Ramos (cell line): ENCODE data around the gene GPR157.
"Not testable (repeated sequence)": the region's sequence is repeated elsewhere in the genome, so short reads cannot be mapped to it uniquely, and the experiment has no call there.

Experiments used
- in situ Hi-C: fragments of 300-500 bp; cut with MboI; formaldehyde crosslinking; loops from one replicate; pipeline ENCODE4 v1.14.3; 2022; ENCODE audit warnings: low sequenced_read_pairs; ENCODE audit not compliant: unreplicated experiment

The GPR157 gene

DNA sequence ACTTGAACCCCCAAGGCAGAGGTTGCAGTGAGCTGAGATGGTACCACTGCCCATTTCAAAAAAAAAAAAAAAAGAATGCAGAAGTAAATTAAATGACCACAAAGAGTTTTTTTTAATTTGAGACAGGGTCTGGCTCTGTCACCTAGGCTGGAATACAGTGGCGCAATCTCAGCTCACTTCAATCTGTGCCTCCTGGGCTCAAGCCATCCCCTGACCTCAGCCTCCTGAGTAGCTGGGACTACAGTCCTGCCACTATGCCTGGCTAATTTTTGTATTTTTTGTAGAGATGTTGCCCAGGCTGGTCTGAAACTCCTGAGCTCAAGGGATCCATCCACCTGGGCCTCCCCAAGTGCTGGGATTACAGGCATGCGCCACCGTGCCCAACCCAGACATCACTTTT lies 20.2 kb upstream of the GPR157 start:
- in situ Hi-C loops, result loop anchor here (25.0 kb wide), 1 partner anchor 338 kb away; no protein-coding TSS in a partner anchor

DNA sequence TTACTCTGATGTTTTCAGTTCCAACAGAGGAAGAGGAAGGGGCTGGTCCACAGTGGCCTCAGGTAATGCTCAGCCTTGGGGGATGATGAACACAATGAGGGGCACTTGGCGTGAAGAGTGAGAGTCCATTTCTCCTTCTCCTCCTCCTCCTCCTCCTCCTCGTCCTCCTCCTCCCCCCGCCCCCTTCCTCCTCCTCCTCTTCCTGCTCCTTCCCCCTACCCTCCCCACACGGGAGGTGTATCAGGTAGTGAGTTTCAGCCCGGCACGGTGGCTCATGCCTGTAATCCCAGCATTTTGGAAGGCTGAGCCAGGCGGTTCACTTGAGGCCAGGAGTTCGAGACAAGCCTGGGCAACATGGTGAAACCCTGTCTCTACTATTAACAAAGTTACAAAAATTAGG lies 17.3 kb upstream of the GPR157 start:
- in situ Hi-C loops, result loop anchor here (25.0 kb wide), 1 partner anchor 341 kb away; no protein-coding TSS in a partner anchor

DNA sequence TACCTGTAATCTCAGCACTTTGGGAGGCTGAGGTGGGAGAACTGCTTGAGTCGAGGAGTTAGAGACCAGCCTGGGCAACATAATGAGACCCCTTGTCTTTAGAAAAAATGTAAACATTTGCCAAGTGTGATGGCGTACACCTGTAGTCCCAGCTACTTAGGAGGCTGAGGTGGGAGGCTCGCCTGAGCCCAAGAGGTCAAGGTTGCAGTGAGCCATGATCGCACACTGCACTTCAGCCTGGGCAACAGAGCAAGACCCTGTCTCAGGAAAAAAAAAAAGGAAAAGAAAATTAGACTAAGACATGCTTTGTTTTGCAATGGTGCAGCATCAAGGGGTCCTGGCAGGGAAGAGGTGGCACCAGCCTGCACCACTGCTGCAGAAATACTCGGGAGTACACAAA lies 16.8 kb upstream of the GPR157 start:
- in situ Hi-C loops, result loop anchor here (25.0 kb wide), 1 partner anchor 342 kb away; no protein-coding TSS in a partner anchor

DNA sequence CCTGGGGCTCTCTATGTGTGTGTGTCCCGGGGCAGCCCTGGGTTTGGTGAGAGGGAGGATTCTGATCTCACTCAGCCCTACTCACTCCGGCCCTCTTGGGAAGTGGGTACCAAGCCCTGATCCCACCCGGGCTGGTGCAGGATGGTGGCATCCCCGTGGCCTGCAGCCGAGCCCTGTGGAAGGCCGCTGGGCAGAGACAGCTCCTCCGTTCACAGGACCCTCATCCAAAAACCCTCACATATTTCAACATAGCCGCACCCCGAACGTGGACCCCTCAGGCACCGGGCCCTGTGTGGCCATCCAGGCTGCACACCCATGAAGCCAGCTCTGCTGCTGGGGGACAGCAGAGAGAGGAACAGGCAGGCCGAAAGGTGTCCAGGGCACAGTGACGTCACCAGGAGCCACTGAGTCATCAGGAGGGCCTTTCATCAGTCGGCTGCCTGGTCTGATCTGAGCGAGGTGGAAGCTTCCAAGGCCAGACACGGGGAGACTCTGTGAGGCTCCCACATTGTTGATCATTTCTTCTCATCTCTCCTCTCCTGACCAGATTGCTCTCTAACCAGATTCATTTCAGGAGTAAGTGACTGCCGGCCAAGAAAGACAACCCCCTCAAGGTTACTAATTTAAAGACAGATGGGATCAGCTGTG lies 16.2 kb upstream of the GPR157 start:
- in situ Hi-C loops, result loop anchor here (25.0 kb wide), 1 partner anchor 342 kb away; no protein-coding TSS in a partner anchor

DNA sequence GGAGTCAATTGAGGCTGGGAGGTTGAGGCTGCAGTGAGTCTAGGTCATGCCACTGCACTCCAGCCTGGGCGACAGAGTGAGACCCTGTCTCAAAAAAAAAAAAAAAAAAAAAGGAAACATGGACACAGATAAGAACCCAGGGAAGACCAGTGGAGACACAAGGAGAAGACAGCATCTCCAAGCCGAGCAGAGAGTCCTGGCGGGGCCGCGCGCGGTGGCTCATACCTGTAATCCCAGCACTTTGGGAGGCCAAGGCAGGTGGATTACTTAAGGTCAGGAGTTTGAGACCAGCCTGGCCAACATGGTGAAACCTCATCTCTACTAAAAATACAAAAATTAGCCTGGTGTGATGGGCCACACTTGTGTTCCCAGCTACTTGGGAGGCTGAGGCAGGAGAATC lies 15.6 kb upstream of the GPR157 start:
- in situ Hi-C loops, result loop anchor here (25.0 kb wide), 1 partner anchor 343 kb away; no protein-coding TSS in a partner anchor

DNA sequence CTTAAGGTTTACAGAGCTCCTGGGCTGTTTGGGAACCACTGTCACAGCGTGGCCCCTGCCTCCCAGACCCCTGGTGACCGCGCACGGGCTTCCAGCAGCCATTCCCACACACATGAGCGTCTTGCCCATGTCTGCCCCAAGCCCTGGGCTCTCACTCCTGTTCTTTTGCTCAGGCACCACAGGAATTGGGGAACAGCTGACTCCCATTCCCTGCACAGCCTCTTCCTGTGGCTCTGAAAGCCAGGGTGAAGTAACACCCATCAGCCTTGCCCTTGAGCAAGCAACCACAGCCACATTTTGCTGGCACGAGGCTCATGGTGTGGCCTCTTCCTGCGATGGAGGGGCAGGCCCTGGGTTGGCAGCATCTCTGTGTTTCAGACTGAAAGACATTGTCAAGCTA lies 14.3 kb upstream of the GPR157 start:
- in situ Hi-C loops, result loop anchor here (25.0 kb wide), 1 partner anchor 344 kb away; no protein-coding TSS in a partner anchor

DNA sequence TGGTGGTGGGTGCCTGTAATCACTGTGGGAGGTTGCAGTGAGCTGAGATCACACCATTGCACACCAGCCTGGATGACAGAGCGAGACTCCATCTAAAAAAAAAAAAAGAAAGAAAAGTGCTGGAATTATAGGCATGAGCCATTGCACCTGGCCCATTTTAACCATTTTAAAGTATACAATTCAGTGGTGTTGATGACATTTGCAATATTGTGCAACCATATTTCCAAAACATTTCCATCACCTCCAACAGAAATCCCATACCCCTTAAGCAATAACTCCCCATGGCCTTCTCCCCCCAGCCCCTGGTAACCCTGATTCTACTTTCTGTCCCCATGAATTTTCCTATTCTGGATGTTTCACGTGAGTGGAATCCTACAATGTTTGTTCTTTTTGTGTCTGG lies 11.0 kb upstream of the GPR157 start:
- in situ Hi-C loops, result loop anchor here (25.0 kb wide), 1 partner anchor 347 kb away; no protein-coding TSS in a partner anchor

DNA sequence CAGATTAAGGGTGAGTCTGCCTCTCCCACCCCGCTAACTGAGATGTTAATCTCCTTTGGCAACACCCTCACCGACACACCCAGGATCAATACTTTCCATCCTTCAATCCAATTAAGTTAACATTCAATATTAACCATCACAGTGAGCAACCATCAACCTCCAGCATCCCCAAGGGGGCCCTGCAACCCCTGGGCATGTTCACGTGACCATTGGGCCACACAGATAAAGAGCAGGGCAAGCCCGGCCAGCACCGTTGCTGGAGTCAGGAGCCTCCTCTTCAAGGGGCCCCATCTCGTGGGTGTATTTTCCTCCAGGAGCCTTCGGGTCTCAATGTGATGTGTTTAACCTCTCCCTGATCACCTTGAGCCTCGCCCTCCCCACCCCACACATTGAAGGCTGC lies 8.0 kb upstream of the GPR157 start:
- in situ Hi-C loops, result loop anchor here (25.0 kb wide), 1 partner anchor 350 kb away; no protein-coding TSS in a partner anchor

DNA sequence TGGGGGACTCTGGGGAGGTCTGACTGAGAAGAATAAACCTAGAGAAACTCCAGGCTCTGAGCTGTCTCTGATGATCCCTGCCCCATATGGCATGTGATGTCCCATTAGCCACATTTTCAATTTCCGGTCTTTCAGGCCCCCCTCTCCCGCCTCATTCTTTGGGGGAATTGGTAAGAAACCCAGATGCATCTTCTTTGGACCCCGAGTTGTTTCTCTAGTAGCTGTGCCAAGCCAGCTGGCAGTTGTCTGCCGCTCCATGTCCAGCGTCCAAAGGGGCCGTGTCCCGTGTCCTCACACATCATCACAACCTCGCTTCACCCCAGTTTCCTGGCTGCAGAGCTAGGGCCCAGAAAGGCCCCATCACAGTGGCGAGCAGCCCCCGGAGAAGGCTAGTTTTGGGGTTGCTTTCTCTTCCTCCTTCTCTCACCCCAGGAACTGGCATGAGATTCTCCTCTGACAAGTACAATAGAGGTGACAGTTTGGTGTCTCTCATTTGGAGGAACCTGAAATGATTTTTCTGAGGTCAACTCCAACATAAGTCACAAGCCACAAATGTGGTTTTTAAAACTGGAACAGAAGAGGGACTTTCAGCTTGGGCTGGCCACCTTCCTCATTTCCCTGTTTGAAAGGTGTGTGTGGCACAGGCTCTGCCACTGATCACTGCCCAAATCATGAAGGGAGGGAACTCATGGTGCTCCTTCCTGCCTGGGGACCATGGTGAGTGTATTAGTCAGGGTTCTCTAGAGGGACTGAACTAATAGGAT lies 6.4 kb upstream of the GPR157 start:
- in situ Hi-C loops, result loop anchor here (25.0 kb wide), 1 partner anchor 352 kb away; no protein-coding TSS in a partner anchor

DNA sequence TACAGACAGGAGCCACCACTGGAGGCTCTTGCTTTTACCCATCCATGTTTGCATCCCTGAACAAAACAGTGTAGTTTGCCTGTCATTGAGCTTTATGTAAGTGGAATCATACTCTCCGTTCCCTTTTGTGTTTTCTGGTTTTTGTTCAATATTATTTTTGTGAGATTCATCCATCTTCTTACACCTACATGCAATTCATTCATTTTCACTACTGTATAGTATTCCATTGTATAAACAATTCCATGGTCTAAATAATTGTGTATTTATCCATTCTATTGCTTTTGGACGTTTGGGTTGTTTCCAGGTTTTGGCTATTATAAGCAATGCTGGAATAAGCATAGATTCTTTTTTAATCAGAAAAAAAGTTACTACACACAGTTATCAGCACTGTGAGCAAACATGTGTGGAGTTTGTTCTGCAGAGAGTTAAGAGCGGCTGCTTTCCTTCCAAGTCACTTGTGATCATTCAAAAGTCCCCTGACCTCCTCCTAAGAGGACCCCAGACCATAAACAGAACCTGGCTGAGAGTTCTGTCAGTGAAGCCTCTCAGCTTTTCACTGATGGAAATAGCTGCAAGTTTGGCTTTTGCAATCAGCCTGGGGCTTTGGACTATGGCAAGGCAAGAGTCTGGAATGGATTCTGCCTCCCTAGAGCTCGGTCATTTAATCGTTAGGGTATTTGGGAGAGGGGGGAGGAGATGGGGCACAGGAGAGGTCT lies 5.1 kb upstream of the GPR157 start:
- in situ Hi-C loops, result loop anchor here (25.0 kb wide), 1 partner anchor 353 kb away; no protein-coding TSS in a partner anchor

DNA sequence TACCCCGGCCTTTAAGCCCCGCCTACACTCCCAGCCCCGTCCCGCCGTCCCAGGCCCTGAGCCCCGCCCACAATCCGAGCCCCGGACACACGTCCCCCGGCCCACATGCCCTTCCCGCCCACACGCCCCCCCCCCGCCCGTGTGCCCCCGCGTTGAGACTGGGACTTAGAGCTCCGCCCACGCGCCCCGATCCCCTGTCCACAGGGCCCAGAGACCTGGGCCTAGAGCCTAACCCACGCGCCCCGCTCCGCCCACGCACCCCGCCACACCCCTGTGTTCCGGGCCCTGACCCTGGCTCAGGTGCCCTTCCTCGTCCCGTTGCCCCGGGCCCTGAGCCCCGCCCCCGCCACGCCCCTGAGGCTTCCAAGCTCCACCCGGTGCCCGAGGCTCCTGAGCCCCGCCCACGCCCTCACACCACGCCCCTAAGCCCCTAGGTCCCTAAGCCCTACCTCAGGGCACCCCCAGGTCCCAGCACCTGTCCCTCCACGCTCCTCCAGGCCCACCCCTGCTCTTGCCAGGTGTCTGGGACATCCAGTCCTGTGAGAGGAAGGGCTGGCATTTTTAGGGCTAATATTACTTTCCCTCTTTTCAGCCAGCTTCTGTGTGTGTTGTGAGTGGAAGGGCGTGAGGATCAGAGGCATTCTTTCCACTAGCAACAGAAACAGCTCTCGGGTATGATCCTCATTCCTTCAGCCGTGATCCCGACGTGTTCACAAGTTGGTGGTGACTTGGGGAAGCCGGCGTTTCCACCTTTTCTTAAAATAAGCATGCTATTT lies 552 bp upstream of the GPR157 start:
- in situ Hi-C loops, result loop anchor here (25.0 kb wide), 1 partner anchor 358 kb away; no protein-coding TSS in a partner anchor

DNA sequence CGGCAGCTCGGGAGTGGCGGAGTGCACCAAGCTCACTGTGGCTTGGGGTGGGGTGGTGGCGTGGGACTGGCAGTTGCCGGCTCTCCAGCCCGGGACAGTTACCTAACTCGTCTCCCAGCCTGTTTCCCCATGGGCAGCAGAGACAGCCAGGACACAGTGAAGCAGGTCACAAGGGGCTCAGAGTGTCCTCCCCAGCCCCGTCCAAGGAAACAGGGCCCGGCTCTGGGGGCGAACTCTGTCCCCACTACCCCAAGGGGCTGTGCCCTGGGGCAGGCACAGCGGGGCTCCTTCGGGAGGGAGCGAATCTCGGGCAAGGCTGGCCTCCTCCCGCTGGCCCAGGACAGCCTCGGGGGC lies 759 bp downstream of the GPR157 start:
- in situ Hi-C loops, result loop anchor here (25.0 kb wide), 1 partner anchor 359 kb away; no protein-coding TSS in a partner anchor

DNA sequence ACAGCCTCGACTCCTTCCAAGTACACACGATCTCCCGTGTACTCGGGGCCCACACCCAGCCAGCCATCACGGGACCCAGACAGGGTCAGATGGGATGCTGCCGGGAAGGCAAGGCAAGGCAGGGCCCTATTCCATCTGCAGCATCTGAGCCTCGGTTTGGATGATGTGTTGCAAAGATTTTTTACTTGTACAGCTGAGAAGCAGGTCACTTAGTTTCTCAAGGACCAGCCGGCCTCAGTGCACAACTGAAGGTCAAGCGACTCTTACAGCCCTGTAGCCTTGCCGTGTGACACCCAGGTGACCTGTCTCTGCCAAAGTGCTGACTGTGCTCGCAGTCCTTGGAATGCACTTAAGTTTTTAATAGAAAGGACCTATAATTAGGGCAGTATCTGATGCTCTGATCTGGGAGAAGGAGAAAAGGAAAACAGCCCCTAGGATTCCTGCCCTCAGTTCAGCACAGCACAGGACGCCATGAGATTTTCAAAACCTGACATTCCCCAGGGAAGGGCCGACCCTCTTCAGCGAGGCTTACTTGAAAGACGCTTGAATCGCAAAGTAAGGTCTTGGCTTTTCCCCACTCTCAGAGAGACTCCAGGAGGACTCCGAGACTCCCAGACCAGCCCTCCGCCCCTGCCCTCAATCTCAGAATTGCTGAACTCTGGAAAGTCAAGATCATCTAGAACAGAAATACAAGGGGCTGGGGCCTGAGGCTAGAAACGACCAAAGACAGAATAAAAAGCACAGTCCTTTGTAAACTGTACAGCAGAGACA lies 1.3 kb downstream of the GPR157 start:
- in situ Hi-C loops, result loop anchor here (25.0 kb wide), 1 partner anchor 360 kb away; no protein-coding TSS in a partner anchor

DNA sequence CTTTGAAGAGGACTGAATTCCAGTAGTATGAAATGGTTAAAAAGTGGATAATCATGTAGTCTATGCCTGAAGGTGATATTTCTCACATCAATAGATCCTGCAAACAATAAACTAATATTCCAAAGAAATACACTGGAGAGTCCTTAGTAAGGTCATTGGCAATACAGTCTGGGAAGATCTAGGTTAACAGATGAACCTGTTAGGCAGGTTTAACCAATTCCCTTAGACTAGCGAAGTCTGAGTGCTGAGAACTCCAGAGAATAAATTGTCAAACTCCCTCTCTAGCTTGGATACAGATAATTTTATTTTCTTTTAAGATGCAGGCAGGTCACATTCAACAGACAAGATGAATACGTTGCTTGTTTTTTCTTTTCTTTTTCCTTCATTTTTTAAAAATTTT lies 2.4 kb downstream of the GPR157 start:
- in situ Hi-C loops, result loop anchor here (25.0 kb wide), 1 partner anchor 361 kb away; no protein-coding TSS in a partner anchor

DNA sequence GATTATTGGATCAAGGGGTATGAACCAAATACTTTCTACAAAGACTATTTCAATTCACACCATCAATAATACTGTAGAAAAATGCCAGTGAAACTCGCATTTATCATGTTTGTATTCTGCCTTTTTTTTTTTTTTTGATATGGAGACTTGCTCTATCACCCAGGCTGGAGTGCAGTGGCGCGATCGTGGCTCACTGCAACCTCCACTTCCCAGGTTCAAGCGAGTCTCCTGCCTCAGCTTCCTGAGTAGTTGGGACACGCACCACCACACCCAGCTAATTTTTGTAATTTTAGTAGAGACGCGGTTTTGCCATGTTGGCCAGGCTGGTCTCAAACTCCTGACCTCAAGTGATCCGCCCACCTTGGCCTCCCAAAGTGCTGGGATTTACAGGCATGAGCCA lies 3.1 kb downstream of the GPR157 start:
- in situ Hi-C loops, result loop anchor here (25.0 kb wide), 1 partner anchor 361 kb away; no protein-coding TSS in a partner anchor

DNA sequence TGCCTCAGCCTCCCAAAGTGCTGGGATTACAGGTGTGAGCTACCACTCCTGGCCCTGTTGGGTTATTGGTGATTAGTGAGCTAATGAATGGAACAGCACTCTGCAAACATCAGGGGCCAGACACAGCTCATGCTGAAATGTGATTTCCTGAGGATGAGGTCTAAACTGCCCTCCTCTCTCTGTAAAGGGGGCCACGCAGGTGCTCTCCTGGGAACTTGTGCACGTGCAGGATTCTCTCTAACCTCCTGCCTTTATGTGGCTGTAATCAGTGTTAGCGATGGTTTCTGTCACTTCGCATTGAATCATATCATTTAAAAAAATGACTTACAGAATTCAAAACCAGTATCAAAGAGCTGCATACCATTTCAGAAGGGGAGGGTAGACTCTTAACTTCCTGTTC lies 3.6 kb downstream of the GPR157 start:
- in situ Hi-C loops, result loop anchor here (25.0 kb wide), 1 partner anchor 362 kb away; no protein-coding TSS in a partner anchor

DNA sequence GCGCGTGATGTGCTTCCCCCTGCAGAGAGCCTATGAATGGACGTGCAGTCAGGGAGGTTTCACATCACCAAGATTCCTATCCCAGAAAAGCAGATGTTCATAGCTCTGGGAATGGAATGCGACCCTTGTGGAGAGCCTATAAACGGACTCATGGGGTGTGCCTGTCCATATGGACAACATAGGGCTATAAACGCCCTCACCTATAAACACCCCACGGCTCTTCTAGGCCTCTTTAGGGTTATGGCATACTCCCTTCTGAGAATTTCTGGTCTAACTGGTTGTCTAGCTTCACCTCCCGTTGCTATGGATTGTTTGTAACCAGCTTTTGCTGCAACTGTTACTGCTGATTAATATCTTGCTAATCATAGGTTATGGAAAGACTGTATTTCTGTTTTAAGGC lies 4.5 kb downstream of the GPR157 start:
- in situ Hi-C loops, result not testable (repeated sequence)

DNA sequence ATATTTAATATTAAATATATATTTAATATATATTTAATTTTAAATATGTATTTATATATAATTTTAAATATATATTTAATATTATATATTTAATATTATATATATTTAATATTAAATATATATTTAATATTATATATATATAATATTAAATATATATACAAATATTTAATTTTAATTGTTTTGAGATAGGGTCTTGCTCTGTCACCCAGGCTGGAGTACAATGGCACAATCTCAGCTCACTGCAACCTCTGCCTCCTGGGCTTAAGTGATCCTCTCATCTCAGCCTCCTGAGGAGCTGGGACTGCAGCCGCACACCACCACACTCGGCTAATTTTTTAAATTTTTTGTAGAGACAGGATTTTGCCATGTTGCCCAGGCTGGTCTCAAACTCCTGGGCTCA lies 5.2 kb downstream of the GPR157 start:
- in situ Hi-C loops, result not testable (repeated sequence)
